SU-DHL-6 (cell line): ENCODE results near the gene HCFC1.
A peak's percentile ranks its signal among the peaks of the same experiment; 100 is the strongest.

ENCODE experiments used
- H2AFZ ChIP-seq: fragments of 200-600 bp; sonication (generic); 2 replicates; pipeline ENCODE4 v1.6.1; 2014; ENCODE audit warnings: low read depth, mild to moderate bottlenecking, moderate library complexity, mixed read lengths, antibody characterized with exemption, low read length; ENCODE audit not compliant: severe bottlenecking
- H3F3A ChIP-seq: fragments of 200-600 bp; shearing (Covaris generic); 2 replicates; pipeline ENCODE4 v1.6.0; 2016; ENCODE audit warnings: antibody characterized with exemption, mild to moderate bottlenecking; ENCODE audit not compliant: insufficient read depth
- H3K27ac ChIP-seq: fragments of 200-600 bp; sonication (generic); 2 replicates; pipeline ENCODE4 v1.5.1; 2016; ENCODE audit warnings: low read depth, mild to moderate bottlenecking, low read length, moderate library complexity, mixed read lengths
- H3K27me3 ChIP-seq: fragments of 200-600 bp; sonication (generic), shearing (Covaris generic); 2 replicates; pipeline ENCODE4 v1.6.0; 2014; ENCODE audit warnings: mild to moderate bottlenecking, low read length
- H3K36me3 ChIP-seq: fragments of 200-600 bp; sonication (generic); 2 replicates; pipeline ENCODE4 v1.6.1; 2014; ENCODE audit warnings: mild to moderate bottlenecking, low read length, mixed read lengths
- H3K4me2 ChIP-seq: fragments of 300-600, 200-600 bp; shearing (Covaris generic), sonication (generic); 2 replicates; pipeline ENCODE4 v1.6.0; 2014; ENCODE audit warnings: low read length, low read depth, mild to moderate bottlenecking; ENCODE audit not compliant: poor library complexity, severe bottlenecking
- H3K4me3 ChIP-seq: fragments of 200-600 bp; sonication (generic); 2 replicates; pipeline ENCODE4 v1.5.1; 2014; ENCODE audit warnings: antibody characterized with exemption, low read length, mild to moderate bottlenecking, mixed read lengths; ENCODE audit not compliant: insufficient read depth, poor library complexity, severe bottlenecking
- H3K79me2 ChIP-seq: fragments of 200-600 bp; sonication (generic); 2 replicates; pipeline ENCODE4 v1.6.1; 2014; ENCODE audit warnings: mild to moderate bottlenecking, low read length, moderate library complexity; ENCODE audit not compliant: insufficient read depth
- H3K9ac ChIP-seq: fragments of 200-600 bp; sonication (generic); 2 replicates; pipeline ENCODE4 v1.7.0; 2014; ENCODE audit warnings: mild to moderate bottlenecking, low read length
- H3K9me2 ChIP-seq: fragments of 200-600 bp; sonication (generic); replicated peaks from 2 replicates; pipeline ENCODE4 v1.6.1; 2014; ENCODE audit warnings: low read length; ENCODE audit not compliant: insufficient read depth
- H3K9me3 ChIP-seq: fragments of 200-600 bp; sonication (generic); 2 replicates; pipeline ENCODE4 v1.6.1; 2014; ENCODE audit warnings: low read length, mixed read lengths; ENCODE audit not compliant: insufficient read depth
- H4K20me1 ChIP-seq: fragments of 200-600 bp; sonication (generic); 2 replicates; pipeline ENCODE4 v1.6.1; 2014; ENCODE audit warnings: low read depth, mild to moderate bottlenecking, antibody characterized with exemption, low read length, moderate library complexity, mixed read lengths
- CTCF ChIP-seq: fragments of 200-600 bp; sonication (generic); IDR thresholded peaks from one replicate; pipeline ENCODE4 v1.5.1; 2017; ENCODE audit warnings: antibody characterized with exemption, mild to moderate bottlenecking, low read length, moderate library complexity; ENCODE audit not compliant: insufficient read depth, poor library complexity, severe bottlenecking
- EZH2phosphoT487 ChIP-seq: fragments of 200-600 bp; sonication (generic), shearing (Covaris generic); conservative IDR thresholded peaks from 2 replicates; pipeline ENCODE4 v1.6.1; 2018; ENCODE audit warnings: mild to moderate bottlenecking, antibody characterized with exemption, low read length, moderate library complexity, mixed read lengths

Gene HCFC1

DNA sequence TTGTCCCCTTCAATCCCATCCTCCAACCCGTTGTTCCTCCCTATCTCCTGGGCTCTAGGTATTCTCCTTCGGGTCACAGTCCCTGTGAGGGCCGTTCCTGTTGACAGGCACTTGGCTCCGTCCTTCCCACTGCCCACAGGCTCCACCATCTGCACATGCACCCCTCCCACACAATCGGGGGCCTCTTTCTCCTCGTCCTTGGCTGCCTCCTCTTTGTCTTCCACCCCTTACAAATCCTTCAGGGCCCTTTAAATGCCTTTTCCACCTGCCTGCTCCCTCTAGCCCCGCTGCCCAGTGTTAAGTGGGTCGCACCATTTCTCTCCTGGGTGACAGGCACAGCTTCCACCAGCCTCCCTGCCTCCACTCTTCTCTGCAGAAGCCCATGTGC lies 69.9 kb downstream of the HCFC1 start:
- Histone ChIP-seq H2AFZ (no peak overlapping the region), H4K20me1 (no peaks in the 10 kb centered on the region), H3K4me2 (no peak overlapping the region), H3K9ac (no peak overlapping the region), H3K79me2 (no peaks in the 10 kb centered on the region), H3K9me3 (no peaks in the 10 kb centered on the region), H3K36me3 (no peaks in the 10 kb centered on the region), H3K9me2 (no peaks in the 10 kb centered on the region), H3K27me3 (no peaks in the 10 kb centered on the region), H3F3A (no peaks in the 10 kb centered on the region), H3K27ac (no peak overlapping the region), H3K4me3 (no peak overlapping the region)
- TF ChIP-seq EZH2phosphoT487 (no peak), CTCF (no peak)

- Histone ChIP-seq H3F3A (no peaks in the 10 kb centered on the region), H3K9ac (no peak overlapping the region), H3K9me2 (no peaks in the 10 kb centered on the region), H3K27me3 (no peaks in the 10 kb centered on the region), H2AFZ (no peak overlapping the region), H3K4me2 (peak overlapping the region; percentile 30), H3K4me3 (no peak overlapping the region), H3K27ac (no peak overlapping the region), H3K9me3 (no peaks in the 10 kb centered on the region), H3K36me3 (no peaks in the 10 kb centered on the region), H3K79me2 (no peaks in the 10 kb centered on the region), H4K20me1 (no peaks in the 10 kb centered on the region)
- TF ChIP-seq CTCF (no peak), EZH2phosphoT487 (no peak)
Measured at GRCh38 chrX:153900831-153901752, 70.5 kb downstream of the HCFC1 start.

DNA sequence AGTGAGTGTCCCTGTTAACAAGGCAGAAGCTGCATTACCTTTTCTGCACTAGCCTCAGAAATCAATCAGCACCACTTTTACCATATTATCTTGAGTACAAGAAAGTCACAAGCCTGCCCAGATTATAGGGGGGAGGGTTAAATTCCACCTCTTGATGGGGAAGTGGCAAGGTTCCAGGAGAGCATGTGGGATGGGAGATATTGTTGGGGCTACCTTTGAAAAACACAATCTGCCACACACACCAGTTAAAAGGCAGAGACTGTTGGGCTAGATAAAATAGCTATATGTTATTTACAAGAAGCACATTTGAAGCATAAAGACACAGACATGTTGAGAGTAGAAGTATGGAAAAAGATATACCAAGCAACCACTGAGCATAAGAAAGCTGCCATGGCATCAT lies 73.7 kb downstream of the HCFC1 start:
- no peaks in the 10 kb centered on the region for H3K79me2 ChIP-seq
- H3K9ac ChIP-seq: no peak overlapping the region
- no peaks in the 10 kb centered on the region for H4K20me1 ChIP-seq
- no peaks in the 10 kb centered on the region for H3K9me2 ChIP-seq
- H3K4me3 ChIP-seq: no peak overlapping the region
- H3K4me2 ChIP-seq: no peak overlapping the region
- H3K27ac ChIP-seq: no peak overlapping the region
- no peaks in the 10 kb centered on the region for H3K9me3 ChIP-seq
- no peaks in the 10 kb centered on the region for H3F3A ChIP-seq
- H3K27me3 ChIP-seq: no peaks in the 10 kb centered on the region
- TF ChIP-seq EZH2phosphoT487 (no peak), CTCF (no peak)
- no peaks in the 10 kb centered on the region for H3K36me3 ChIP-seq
- H2AFZ ChIP-seq: no peak overlapping the region
